Stimulated activated CD4-positive, alpha-beta T cell treated with anti-CD3 and anti-CD28 coated beads, Interleukin-1b, Interleukin-23, amount 100 ng/mL, for 4 hours (primary cell): ENCODE measurements around the gene HOXD1.

Source experiments
- DNase-seq, 2 donors: peaks; one replicate each; pipeline ENCODE4 v3.0.0-alpha.2; 2020; ENCODE audit warnings: low read depth in 2 of 2

HOXD1 gene

GRCh38 chr2:176240301-176240700, 51.8 kb downstream of the HOXD1 start:
- DNase-seq: no peak
